Cortex of kidney (tissue), 1 donor: ENCODE measurements around the gene GPS1.

Source experiments
- DNase-seq: peaks from one replicate; lab custom pipeline; 2025; lab: John Stamatoyannopoulos, UW

The GPS1 gene

DNA sequence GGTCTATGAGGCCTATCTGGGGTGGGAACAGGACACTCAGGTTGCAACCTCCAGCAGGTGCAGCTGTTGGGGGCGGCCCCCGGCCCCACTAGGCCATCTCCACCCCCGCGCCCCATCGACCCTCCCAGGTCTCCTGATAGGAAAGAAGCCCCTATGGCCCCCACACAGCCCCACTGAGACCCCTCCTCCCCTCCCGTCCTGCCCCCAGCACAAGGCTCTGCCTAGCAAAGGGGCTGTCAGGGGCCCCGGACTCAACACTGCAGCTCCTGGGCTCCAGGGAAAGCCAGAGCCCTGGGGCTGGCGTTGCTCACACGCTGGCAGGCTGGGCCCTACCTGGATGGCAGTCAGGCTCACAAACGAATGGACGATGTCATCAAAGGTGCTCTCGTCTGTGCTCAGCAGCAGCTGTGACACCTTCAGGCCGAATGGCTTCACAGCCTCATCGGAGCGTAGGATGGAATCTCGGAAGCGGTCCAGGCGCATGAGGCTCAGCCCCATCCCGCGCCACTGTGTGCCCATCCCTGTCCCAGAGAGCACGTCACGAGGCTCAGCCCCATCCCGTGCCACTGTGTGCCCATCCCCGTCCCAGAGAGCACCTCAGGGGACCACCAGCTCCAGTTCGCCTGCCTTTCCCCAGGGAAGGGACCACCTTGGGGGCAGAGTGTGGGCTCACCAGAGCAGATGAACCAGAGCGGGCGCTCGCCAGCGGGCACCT, 39.0 kb downstream of the GPS1 start:
- no peak for DNase-seq

DNA sequence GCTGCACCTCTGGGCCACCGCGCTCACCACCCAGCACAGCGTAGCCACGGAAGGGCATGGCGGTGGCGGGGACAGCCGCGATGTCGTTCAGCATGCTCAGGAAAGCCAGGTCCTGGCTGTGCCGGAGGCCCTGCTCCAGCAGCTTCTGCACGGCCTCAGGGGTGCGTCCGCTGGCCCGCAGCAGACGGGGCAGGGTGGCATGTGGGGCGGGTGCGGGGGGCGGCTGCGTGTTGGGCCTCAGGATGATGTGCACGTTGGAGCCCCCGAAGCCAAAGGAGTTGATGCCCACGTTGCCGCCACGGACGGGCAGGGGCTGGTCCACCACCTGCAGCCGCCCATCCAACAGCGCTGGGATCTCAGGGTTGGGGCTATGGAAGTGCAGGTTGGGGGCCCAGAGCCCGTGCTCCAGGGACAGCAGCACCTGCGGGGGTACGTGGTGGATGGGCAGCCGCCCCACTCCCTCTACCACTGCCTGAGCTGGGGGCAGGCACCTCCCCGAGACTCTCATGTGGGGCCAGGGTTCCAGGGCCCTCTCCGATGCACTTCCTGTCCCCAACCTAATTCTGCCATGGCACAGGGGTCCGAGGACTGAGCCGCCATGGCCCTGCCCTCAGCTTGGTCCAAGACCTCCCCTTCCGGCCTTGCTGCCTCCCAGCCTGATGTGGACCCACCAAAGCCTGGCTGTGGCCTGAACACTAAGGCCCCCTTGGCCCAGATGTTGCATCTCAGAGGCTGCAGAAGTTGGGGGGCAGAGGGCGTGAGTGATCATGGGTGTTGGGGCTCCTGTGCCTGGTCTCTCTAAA, 39.8 kb downstream of the GPS1 start:
- DNase-seq, result no peak

DNA sequence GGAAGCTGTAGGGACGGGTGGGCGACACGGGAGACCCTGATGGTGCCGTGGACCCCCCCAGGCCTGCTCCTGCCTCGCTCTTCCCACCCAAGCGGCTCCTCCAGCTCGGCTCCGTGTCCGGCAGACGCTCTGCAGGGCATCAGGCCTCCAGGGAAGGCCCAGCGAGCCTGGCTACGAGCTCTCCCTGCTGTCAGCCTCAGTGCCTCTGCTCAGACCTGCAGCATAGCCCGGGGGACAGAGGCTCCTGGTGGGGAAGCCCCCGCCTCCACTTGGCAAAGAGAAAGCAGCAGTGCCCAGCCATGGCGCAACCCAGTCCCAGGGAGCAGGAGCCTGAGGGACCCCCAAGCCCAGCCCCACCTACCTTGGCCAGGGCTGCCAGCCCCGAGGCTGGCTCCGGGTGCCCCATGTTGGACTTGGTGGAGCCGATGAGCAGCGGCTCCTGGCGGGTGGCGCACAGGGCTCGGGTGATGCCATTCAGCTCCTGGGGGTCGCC, 40.4 kb downstream of the GPS1 start:
- no peak for DNase-seq

DNA sequence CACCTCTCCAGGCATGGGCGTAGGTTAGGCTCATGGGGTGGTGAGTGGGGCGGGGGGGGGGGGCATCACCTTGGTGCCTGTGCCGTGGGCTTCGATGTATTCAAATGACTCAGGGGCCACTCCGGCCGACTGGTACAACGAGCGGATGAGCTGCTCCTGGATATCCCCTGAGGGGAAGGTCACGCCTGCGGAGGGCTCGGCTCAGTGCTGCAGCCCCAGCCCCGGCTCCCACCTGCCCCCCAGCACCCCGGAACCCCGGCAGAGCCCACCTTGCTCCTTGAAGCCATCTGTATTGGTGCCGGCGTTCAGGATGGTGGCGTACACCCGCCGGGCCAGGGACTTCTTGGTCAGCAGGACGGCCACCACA, 40.9 kb downstream of the GPS1 start:
- DNase-seq, result no peak

DNA sequence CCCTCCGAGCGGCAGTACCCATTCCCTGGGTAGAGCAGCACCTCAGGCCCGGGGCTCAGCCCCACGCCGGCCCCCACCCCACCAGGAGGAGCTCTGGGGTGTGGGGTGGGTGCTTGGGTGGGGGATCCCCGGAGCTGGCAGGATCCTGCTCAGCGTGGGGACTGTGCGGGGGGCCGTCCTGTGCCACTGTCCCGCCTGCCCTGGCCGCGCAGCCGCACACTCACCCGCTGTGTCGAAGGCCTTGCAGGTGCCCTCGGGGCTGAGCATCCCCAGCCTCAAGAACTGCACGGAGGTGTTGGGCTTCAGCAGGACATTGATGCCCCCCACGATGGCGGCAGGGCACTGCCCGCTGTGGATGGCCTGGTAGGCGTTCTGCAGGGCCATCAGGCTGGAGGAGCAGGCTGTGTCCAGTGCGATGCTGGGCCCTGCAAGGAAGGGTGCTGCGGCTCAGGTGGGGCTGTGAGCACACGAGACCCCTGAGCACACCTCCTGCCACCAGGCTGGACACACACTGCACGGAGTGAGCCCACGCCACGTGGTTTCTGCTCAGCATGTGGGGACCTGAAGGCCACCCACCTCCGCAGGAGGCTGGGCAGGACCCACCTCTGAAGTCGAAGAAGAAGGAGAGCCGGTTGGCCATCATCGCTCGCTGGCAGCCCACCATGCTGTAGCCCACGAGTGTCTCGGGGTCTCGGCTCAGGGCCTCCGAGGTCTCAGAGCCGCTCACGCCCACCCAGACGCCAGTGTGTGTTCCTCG, 41.5 kb downstream of the GPS1 start:
- no peak for DNase-seq

DNA sequence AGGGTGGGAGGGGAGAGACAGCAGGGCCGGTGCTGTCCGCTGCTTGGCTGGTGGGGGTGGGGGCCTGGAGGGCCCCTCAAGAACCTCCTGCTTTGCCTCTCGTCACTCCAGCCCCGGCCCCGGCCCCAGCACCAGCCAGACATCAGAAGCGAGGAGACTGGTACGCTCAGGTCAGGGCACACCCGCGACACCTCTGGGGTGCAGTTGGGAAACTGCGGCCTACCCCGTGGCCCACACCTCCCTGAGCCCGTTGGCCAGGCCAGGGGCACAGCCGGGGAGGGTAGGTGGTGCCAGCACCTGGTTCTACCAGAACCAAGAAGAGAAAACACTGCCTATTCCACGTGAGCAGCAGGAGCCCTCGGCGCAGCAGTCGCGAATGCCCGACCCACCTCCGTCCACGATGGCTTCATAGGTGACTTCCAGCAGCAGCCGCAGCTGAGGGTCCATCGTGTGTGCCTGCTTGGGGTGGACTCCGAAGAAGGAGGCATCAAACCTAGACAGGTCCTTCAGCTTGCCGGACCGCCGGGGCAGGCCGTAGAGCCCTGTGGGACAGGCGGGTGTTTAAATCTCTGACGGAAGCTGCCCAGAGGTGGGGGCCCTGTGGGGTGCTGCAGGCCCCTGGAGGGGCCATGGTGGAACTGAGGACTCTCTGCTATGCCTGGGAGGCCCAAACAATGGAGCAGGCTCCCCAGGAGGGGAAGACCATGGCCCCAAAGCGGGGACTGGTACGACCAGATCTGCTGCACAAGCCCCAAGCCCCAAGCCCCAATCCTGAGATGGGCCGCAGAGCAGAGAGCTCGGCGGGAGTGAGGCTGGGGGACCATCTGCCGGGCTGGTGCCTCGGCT, 43.5 kb downstream of the GPS1 start:
- DNase-seq, result no peak

DNA sequence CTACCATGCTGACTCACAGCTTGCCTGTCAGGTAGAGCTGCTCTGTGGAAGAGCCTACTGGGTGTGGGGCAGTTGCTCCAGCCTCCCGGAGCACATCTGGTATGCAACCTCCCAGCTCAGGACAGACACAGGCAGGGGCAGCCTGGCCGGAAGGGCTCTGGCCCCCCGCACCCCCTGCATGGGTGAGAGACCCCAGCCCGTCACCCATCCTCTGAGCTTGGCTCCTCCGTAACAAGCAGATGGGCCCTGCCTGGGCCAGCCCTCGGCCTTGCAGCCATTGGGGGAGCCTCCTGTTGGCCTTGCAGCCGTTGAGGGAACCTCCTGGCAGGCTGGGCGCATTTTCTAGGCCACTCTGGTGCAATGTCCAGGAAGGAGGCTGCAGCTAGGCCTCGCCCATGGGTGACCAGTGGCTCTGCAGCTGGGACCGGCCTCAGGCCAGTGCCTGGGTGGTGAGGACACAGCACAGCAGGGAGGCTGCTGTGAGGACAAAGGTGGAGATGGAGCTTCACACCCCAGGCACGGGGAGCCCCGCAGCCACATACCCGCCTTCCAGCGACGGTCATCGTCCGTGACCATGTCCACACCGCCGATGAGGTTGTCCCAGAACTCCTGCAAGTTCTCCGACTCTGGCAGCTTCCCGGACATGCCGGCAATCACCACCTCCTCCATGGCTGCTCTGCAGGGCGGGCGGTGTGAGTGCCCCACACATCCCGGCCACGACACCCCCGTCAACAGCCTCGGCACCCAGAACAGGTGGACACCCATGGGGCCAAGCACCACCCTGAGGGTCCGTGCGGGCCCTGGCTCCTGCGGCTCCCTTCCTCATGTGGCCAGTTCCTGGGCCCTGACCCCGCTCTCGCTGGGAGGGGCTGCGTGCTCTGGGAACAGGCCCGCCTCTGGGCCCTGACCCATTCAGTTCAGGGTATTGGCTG, 44.3 kb downstream of the GPS1 start:
- no peak for DNase-seq

DNA sequence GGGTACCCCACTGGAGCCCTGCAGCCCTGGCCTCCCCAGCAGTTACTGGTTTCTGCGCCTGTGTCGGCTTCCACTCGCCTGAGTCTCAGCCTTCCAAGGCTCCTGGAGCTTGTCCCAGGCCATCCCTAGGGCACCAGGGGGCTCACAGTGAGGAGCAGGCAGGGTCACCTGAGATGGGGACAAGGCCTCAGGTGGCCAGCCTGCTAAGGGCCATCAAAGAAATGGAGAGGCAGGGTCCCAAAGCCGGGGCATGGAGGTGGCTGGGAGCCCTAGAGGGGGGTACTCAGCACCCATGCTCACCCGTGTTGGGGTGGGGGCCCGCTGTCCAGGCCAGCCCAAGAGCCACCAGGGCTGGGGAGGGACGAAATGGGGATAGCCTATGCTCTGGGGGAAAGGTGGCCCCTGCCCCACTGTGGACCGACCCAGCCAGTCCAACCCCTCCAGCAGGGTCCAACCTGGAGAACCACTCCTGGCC, 45.0 kb downstream of the GPS1 start:
- DNase-seq, result no peak

DNA sequence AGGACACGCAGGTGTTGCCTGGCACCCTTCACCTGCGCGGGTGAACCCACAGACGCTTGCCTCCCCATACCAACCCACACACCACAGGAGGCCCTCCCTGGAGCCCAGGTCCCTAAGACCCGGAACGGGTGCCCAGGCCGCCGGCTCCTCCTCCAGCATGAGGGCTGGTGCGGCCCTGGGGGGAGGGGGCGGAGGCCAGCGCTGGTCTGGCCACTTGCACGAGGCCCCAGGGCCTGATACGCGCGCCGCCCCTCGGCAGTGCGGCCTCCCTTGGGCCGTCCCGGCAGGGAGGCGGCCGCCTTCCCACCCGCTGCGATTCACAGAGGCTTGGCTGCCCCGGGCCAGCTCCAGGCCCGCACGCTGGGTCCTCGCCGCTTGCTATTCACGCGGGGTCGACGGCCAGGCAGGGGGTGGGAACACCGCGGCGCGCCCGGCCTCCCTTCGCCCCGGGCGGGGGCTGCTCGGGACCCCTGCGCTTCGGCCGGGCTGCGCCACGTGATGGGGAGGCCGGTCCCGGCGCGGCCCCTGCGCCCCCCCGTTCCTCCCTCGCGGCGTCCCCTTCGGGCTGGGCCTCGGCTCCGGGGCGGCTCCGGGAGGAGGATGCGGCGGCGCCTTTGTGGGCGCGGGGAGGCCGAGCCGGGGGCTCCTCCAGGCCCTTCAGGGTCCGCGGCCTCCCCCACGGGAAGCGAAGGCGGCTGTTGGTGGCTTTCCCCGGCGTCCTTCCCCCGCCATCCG, 45.7 kb downstream of the GPS1 start:
- no peak for DNase-seq

DNA sequence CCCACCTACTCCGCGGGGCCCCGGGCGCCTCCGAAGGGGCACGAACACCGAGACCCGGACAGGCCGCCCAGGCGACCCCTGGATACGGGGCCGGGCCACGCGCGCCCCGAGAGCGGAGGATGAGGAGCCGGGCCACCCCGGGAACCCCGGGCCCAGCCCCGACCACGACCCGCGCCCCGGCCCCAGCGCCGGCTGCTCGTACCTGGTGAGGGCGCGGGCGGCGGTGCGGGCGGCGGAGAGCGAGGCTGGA, 46.1 kb downstream of the GPS1 start:
- no peak for DNase-seq

DNA sequence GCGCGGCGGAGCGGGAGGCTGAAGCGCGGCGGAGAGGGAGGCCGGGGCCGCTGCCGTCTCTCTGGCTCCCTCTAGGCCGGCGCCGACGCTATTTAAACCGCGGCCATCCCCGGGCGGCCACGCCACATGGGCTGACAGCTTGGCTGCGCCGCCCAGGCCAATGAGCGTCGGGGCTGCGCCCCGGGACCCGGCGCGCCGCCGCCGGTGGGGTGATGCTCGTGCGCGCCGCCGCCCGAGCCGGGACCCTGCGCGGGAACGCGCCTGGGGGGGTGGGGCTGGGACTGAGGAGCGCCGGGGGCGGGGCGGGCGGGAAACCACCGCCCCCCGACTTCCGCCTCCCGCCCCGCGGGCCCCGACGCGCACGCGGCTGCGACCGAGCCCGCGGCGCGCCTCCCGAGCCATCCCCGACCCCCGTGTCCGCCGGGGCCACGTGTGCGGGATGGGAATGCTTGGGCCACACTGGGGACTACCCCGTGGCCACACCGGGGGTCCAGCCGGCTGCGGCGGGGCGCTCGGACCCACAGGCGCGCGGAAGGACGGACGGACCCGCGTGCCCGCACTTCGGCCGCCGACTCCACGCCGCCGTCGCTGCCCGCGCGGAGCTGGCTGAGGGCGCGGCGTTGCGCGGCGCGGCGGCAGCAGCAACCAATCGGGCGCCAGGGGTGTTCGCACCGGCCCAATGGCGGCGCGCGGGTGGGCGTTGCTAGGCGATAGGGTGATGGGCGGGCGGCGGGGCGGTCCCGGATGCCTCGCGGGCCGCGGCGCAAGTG, 46.7 kb downstream of the GPS1 start, which contains the start of gene FASN:
Gene FASN (minus strand): TSS at position 68 of the 770 bp plus-strand sequence. CDS start 1,791 bp downstream, outside the sequence.
- no peak for DNase-seq

DNA sequence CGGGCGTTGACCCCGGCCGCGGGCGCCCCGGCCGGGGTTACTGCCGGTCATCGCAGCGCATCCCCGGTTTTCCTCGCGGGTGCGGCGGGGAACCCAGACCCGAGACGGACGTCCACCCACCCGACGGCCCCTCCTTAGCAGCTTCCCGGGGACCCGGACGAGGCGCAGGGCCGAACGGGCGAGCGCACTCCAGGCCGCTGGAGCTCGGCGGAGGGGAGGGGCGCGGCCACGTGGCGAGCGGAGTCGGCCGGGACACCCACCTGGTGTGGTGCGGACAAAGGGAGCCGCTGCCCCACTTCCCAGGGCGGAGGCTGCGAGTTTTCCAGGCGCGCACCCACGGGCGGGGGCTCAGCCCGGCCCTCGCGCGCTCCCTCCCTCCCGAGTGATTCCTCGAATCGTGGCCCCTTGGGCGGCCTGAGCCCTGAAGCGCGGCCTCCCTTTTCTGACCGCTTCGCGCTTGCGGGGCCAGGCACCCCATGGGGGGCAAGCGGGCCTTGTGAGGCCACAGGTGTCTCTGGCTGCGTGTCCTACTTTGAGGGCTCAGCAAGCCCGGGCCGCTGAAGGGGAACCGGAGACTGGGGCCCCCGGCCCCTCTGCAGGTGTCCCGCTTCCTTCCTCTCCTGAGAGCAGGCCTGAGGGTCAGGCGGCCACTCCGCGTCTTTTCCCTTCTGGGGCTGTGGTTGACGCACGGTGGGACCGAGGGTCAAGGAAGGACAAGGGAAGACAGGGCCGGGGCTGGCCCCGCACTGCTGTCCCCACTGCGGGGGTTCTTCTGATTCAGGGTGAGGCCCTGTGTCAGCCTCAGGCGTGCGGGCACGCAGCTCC, 47.5 kb downstream of the GPS1 start:
- DNase-seq, result no peak

DNA sequence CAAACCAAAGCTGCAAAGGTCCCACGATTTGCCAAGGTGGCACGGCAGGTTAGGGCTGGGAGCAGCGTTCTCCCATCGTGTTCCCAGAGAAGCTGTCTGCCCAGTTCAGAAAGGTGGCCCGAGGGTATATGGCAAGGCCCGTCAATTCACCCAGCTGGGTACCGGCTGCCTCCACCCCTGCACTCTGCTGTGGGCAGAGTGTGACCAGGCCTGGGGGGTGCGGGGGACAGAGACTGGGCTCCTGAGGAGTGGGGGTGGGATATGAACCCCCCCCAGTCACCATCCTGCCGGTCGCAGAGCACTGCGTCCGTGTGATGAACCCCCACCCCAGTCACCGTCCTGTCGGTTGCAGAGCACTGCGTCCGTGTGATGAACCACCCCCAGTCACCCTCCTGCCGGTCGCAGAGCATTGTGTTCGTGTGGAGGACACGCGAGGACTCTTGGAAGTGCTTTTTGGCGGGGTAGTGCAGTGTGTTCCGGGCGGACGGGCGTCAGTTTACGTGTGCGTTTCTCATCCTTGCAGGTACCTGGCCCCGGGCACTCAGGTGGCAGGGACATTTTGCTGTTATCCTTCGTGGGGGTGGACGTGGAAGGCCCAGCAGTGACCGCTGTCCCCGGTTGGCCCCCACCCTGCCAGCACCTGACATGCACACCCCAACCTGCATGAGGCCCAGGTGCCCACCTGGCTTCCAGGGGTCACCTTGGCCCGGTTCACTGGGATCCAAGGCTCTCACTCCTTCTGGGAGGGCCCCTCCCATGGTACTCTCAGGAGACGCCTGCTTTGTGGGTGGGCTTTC, 49.0 kb downstream of the GPS1 start:
- no peak for DNase-seq

DNA sequence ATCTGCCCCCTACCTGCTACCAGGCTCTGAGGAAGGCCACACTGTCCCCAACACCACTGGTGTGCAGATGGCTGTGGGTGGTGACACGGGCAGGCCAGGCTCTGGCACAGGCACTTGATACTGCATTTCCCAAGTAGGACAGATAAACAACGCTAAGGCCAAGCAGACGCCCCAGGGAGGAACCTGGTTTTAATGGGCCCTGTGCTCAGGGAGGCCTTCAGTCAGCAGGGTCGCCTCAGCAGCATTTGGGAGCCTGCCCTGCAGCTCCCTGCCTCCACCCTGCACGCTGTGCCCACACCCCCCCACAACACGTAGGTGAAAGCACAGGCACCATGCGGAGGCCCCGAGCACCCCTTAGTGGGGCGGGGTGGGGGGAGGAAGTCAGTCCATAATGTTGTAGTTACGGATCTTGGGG, 49.6 kb downstream of the GPS1 start:
- no peak for DNase-seq

DNA sequence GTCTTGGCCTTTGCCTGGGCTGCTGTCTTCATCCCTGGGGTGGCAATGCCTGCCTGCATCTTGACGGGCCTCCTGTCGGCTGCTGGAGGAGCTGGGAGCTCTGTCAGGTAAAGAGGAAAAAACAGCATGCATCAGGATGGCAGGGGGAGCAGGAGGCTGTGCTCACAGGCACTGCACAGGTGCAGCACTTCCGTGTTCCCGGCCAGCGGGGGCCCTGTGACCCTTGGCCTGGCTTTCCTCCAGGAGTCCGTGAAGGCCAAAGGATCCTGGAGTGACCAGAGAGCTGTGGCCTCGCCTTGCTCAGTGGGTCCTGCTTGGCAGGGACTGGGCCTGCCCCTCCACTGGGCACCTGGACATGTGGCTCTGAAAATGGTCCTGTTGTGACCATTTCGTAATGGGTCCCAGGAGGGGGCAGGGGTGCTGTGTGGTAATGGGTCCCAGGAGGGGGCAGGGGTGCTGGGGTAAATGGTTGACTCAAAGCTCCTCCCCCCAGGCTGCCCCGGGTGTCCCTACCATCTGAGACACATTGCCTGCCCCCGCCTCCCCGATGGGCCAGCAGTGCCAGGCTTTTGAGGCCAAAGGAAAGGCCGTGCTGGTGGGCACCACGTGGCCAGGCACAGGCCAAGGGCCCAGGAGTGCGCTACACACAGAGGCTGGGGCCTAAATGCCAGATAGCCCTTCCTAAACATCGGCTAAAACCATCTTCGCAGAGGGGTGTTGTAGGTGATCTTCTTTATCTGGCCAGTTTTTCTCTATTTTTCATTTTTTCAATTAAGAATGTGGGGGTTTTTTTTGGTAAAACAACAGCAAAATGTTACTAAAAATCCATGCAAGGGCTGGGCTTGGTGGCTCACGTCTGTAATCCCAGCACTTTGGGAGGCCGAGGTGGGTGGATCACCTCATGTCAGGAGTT, 50.3 kb downstream of the GPS1 start:
- no peak for DNase-seq
